Calu3 (cell line): ENCODE measurements around the gene MYBPC2. TPM values are rescaled to one million over a fixed set of nuclear protein-coding genes. Genes with fewer than 3 reads are reported as not detected.
A peak's percentile ranks its signal among the peaks of the same experiment; 100 is the strongest.

Experiments
- BruUV-seq: library from RNA; stranded (reverse); fragments of 400-500 nt; replicated peaks from 2 replicates; lab custom pipeline; 2021; lab: Mats Ljungman, UMichigan
- CTCF ChIA-PET: fragments of 300-600 bp; sonication (Branson Sonifier 250); formaldehyde crosslinking; loops from one replicate; lab custom pipeline; 2022; ENCODE audit warnings: antibody characterized with exemption; lab: Charles Lee
- DNase-seq: peaks from one replicate; pipeline ENCODE4 v3.0.0; 2022
- H3K27ac Mint-ChIP-seq: one replicate; pipeline ENCODE4 v1.8.0; 2022; ENCODE audit warnings: mixed read lengths; ENCODE audit not compliant: unreplicated experiment
- H3K27me3 Mint-ChIP-seq: one replicate; pipeline ENCODE4 v1.8.0; 2022; ENCODE audit warnings: mixed read lengths; ENCODE audit not compliant: unreplicated experiment
- H3K36me3 Mint-ChIP-seq: one replicate; pipeline ENCODE4 v1.8.0; 2022; ENCODE audit warnings: mild to moderate bottlenecking, moderate library complexity, mixed read lengths; ENCODE audit not compliant: insufficient read depth, unreplicated experiment
- H3K4me1 Mint-ChIP-seq: one replicate; pipeline ENCODE4 v1.8.0; 2022; ENCODE audit warnings: mild to moderate bottlenecking, low read depth, mixed read lengths; ENCODE audit not compliant: unreplicated experiment
- H3K4me3 Mint-ChIP-seq: one replicate; pipeline ENCODE4 v1.8.0; 2022; ENCODE audit warnings: mild to moderate bottlenecking, low read depth, moderate library complexity, mixed read lengths; ENCODE audit not compliant: unreplicated experiment
- H3K9me3 Mint-ChIP-seq: one replicate; pipeline ENCODE4 v1.8.0; 2022; ENCODE audit warnings: low read depth, mixed read lengths; ENCODE audit not compliant: unreplicated experiment
- CTCF ChIP-seq: fragments of 200-600 bp; IDR thresholded peaks from one replicate; pipeline ENCODE4 v1.8.0; 2022; ENCODE audit warnings: antibody characterized with exemption; ENCODE audit not compliant: unreplicated experiment
- intact Hi-C: fragments of 100-400 bp; cut with micrococcal nuclease; formaldehyde crosslinking; loops from one replicate; pipeline ENCODE4 v1.10.0; 2022; ENCODE audit not compliant: unreplicated experiment
- total RNA-seq: library from RNA; stranded (reverse); gene quantifications from 2 replicates; pipeline ENCODE4 v1.2.3, GENCODE V29; 2022

MYBPC2 gene
- total RNA-seq, 1 experiment from 2014 or later, result not detected

GRCh38 chr19:50427997-50428425 is 4.7 kb upstream of the MYBPC2 start:
- Mint-ChIP-seq H3K4me3 (no peak overlapping the region), H3K36me3 (peaks cover 23% of the 10 kb centered on the region), H3K9me3 (no peaks in the 10 kb centered on the region), H3K27ac (no peak overlapping the region), H3K27me3 (peaks cover 40% of the 10 kb centered on the region), H3K4me1 (no peaks in the 10 kb centered on the region)
- no TSS peak for BruUV-seq
- TF ChIP-seq CTCF, result no peak
- CTCF ChIA-PET, result no interaction called here
- no peak for DNase-seq
- intact Hi-C loops, result no loop called here

- no peak overlapping the region for H3K4me3 Mint-ChIP-seq
- peaks cover 49% of the 10 kb centered on the region for H3K27me3 Mint-ChIP-seq
- H3K36me3 Mint-ChIP-seq, result peaks cover 27% of the 10 kb centered on the region
- H3K4me1 Mint-ChIP-seq, result no peaks in the 10 kb centered on the region
- BruUV-seq, result no TSS peak
- CTCF ChIA-PET, result no interaction called here
- intact Hi-C loops, result no loop called here
- no peaks in the 10 kb centered on the region for H3K9me3 Mint-ChIP-seq
- TF ChIP-seq CTCF, result no peak
- no peak for DNase-seq
- no peak overlapping the region for H3K27ac Mint-ChIP-seq
Measured at GRCh38 chr19:50428772-50429463, 3.8 kb upstream of the MYBPC2 start.

- Mint-ChIP-seq H3K4me3 (peak overlapping the region; percentile 75), H3K36me3 (peaks cover 27% of the 10 kb centered on the region), H3K4me1 (no peaks in the 10 kb centered on the region), H3K27ac (peak overlapping the region; percentile 11), H3K27me3 (peaks cover 66% of the 10 kb centered on the region), H3K9me3 (no peaks in the 10 kb centered on the region)
- CTCF ChIA-PET, result no interaction called here
- intact Hi-C loops, result no loop called here
- no peak for TF ChIP-seq CTCF
- no TSS peak for BruUV-seq
- no peak for DNase-seq
Measured at GRCh38 chr19:50430888-50431342, 1.8 kb upstream of the MYBPC2 start.

DNA sequence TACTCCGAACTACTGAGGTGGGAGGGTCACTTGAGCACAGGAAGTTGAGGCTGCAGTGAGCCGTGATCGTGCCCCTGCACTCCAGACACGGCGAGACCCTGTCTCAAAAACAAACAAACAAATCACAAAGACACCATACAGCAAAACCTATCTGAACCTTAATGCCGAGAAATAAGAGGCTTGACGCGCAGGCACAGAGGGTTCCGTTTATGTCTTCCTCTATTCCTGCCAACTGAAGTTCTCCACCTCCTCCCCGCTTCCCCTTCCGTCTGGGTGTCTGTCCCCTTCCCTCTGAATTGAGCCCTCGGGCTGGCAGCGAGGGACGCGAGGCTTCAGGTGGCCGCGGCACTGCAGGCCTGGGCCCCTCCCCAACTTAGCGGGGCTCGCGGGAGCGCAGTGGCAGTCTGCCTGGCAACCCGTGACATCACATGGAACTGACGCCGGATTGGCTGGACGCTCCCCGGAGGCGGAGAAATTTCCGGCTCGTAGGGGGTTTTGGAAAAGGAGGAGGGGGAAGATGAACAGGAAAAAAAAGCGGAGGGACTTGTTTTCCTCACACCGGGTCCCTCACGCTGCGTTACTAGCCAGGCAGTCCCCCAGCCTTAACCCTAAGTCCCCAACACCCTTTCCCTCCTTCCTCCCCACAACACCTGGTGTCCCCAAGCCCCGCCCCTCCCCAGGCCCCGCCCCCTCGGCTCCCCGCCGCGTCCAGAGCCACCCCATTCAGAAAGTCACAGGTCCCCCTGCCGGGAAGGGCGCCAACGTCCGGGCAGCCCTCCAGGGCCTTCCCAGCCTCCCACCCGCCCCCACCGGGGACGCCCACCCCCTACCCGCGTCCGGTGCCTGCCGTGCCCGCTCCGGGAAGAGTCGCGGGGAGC is 1.1 kb upstream of the MYBPC2 start:
- CTCF ChIA-PET, result no interaction called here
- TF ChIP-seq CTCF, result no peak
- intact Hi-C loops, result no loop called here
- Mint-ChIP-seq H3K27ac (peak overlapping the region; percentile 87), H3K4me3 (peak overlapping the region; percentile 75), H3K9me3 (no peaks in the 10 kb centered on the region), H3K27me3 (peaks cover 73% of the 10 kb centered on the region), H3K4me1 (no peaks in the 10 kb centered on the region), H3K36me3 (peaks cover 27% of the 10 kb centered on the region)
- peak; percentile 91 for DNase-seq
- no TSS peak for BruUV-seq
